ENCODE results near the gene DCLRE1C.

- TF ChIP-seq POLR2A (IDR thresholded peaks at IDR 0.05; ENCODE audit: low read length) (no peak), KDM5A (IDR thresholded peaks at IDR 0.05) (no peak), ZSCAN20 (CRISPR knock-in tag; IDR thresholded peaks at IDR 0.05) (no peak), CTCF (IDR thresholded peaks at IDR 0.05) (no peak), TP53 (CRISPR knock-in tag; IDR thresholded peaks at IDR 0.05) (no peak), FOSL2 (IDR thresholded peaks at IDR 0.05) (no peak), FOSL2 (CRISPR knock-in tag; IDR thresholded peaks at IDR 0.05) (no peak), JUNB (IDR thresholded peaks at IDR 0.05) (no peak), HDAC2 (IDR thresholded peaks at IDR 0.05) (no peak), CHD2 (IDR thresholded peaks at IDR 0.05; ENCODE audit: low read length, partially characterized antibody) (no peak), MAX (IDR thresholded peaks at IDR 0.05) (no peak), PBX3 (IDR thresholded peaks at IDR 0.05) (no peak), CBX2 (IDR thresholded peaks at IDR 0.05; ENCODE audit: borderline replicate concordance, low read depth) (no peak), CEBPB (IDR thresholded peaks at IDR 0.05) (no peak), RAD21 (conservative IDR thresholded peaks at IDR 0.05 in 1 of 2, IDR thresholded peaks at IDR 0.05 in 1 of 2) (no peak)
These were observed 98.4 kb downstream of the DCLRE1C start for GRCh38 chr10:14855453-14855852.

Measured in A549 (cell line).